Small intestine (tissue), 7 donors: ENCODE data around the gene KCNJ18. TPM values are rescaled to one million over a fixed set of nuclear protein-coding genes. Genes with fewer than 3 reads are reported as not detected.
"Not testable (repeated sequence)": the region's sequence is repeated elsewhere in the genome, so short reads cannot be mapped to it uniquely, and the experiment has no call there.

Experiments used
- DNase-seq, 2 donors: peaks; one replicate each; pipeline versions ENCODE4 v3.0.0 to v3.0.0-alpha.2; 2013
- FAIRE-seq: peaks from 2 replicates; lab custom pipeline; 2012; peaks lifted over from hg19 to GRCh38; lab: Jason Lieb, UNC
- H3K27ac ChIP-seq, 3 donors: one replicate each; pipeline ENCODE4 v1.5.1; 2013; ENCODE audit warnings: low read length in 2 of 3, mild to moderate bottlenecking in 2 of 3, control low read depth in 1 of 3, inconsistent platforms in 1 of 3, low read depth in 1 of 3, moderate library complexity in 1 of 3
- H3K27me3 ChIP-seq, 3 donors: one replicate each; pipeline ENCODE4 v1.6.1; 2013; ENCODE audit warnings: low read length in 3 of 3, inconsistent platforms in 1 of 3; ENCODE audit not compliant: control insufficient read depth in 3 of 3, insufficient read depth in 3 of 3
- H3K36me3 ChIP-seq, 3 donors: one replicate each; pipeline ENCODE4 v1.6.1; 2013; ENCODE audit warnings: low read length in 3 of 3, inconsistent platforms in 1 of 3, low read depth in 1 of 3, mild to moderate bottlenecking in 1 of 3, moderate library complexity in 1 of 3; ENCODE audit not compliant: control insufficient read depth in 3 of 3, insufficient read depth in 2 of 3
- H3K4me1 ChIP-seq, 3 donors: one replicate each; pipeline ENCODE4 v1.6.1; 2013; ENCODE audit warnings: low read length in 2 of 3, inconsistent platforms in 1 of 3, low read depth in 1 of 3, mild to moderate bottlenecking in 1 of 3, moderate library complexity in 1 of 3; ENCODE audit not compliant: control insufficient read depth in 3 of 3, insufficient read depth in 2 of 3
- H3K4me3 ChIP-seq, 3 donors: one replicate each; pipeline ENCODE4 v1.5.1; 2013; ENCODE audit warnings: low read length in 3 of 3, control low read depth in 1 of 3, inconsistent platforms in 1 of 3, low read depth in 1 of 3, mild to moderate bottlenecking in 1 of 3, moderate library complexity in 1 of 3
- H3K9me3 ChIP-seq, 2 donors: one replicate each; pipeline ENCODE4 v1.6.1; 2013; ENCODE audit warnings: low read depth in 1 of 2, low read length in 1 of 2; ENCODE audit not compliant: control insufficient read depth in 2 of 2, insufficient read depth in 1 of 2
- WGBS, 3 donors: extraction: QIAGEN DNeasy Blood & Tissue Kit; methylation state at CpG; one replicate each; pipeline ENCODE4 v1.1.7; 2013; 5-methylcytosine and 5-hydroxymethylcytosine counted together
- polyA plus RNA-seq, 4 donors: library from polyadenylated mRNA; stranded (reverse) in 3 of 4; unstranded in 1 of 4; fragments of 200-250 nt in 3 of 4; fragments of 120-200 nt in 1 of 4; gene quantifications; one replicate each; pipeline versions ENCODE4 v1.2.1 to v1.2.3, GENCODE V29; 2013
- donor health status: healthy with polysubstance abuse.
- donor health status: control.
- donor health status: control.
- donor health status: Bipolar disorder and iron deficiency.
- donor health status: healthy.

KCNJ18 gene
- polyA plus RNA-seq, 4 donors, result not detected

DNA sequence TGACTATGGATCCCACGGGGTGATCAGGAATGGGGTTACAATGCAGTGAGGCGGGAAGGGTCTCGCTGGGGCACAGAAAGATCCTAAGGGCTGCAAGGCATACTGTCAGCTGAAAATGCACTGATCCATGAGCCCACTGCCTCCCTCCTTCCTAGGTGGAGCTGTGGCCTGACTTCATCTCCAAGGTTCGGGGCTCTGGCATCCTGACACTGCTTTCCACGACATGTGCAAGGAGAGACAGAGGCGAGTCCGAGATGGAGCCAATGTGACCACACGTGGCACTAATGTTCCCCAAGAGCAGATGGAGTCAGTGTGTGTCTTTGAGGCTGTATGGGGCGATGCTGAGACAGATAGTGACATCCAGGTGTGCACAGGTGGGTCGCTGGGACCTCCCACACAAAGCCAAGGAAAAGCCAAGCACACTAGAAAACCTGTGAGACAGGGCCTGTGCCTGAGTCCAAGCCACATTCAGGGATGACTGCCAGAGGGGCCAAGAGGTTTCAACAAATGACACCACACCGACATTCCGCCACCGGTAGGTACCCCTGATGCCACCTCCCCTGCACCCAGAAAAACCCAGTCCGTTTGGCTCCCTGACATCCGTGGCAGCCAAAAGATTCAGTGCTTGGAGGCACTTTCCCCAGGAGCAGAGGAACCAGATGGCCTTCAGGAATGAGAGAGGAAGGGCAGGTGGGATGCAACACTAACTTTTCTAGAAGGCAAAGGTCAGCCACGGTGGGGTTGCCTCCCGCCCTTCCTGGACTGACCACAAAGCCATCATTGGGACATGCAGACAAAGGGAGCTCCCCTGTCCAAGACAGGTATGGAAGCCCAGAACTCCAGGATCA is 17.2 kb upstream of the KCNJ18 start:
- not testable (repeated sequence) for H3K27ac ChIP-seq, H3K4me1 ChIP-seq, H3K27me3 ChIP-seq, DNase-seq, FAIRE-seq, H3K36me3 ChIP-seq, H3K4me3 ChIP-seq
- WGBS, 3 donors, result 76 to 79% (median 77%) methylated on average over 17 of the region's 17 CpGs
- peaks cover 2 to 52% of the 10 kb centered on the region in 2 donors for H3K9me3 ChIP-seq

DNA sequence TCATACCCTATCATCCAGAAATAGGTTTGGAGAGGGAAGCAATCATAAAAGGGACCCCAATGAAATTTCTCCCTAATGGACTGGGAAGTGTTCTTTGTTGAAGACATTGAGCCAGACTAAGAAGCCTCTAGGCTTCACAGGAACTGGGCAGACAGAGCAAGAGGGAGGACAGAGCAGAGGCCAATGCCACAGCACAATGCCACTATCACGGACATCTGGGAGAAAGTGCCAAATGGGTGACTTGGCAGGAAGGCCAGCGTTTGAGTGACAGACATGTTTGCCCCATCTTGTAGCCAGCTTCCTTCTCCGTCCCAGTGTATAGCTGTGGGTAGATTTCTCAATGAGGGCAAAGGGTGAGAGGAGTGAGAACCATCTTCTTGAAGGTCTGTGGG is 16.6 kb upstream of the KCNJ18 start:
- not testable (repeated sequence) for FAIRE-seq, H3K4me3 ChIP-seq, H3K4me1 ChIP-seq, DNase-seq, H3K27ac ChIP-seq, H3K27me3 ChIP-seq, H3K36me3 ChIP-seq
- 74 to 86% (median 82%) methylated on average over 3 of the region's 3 CpGs for WGBS, 3 donors
- H3K9me3 ChIP-seq, result peaks cover 2 to 50% of the 10 kb centered on the region in 2 donors

- Histone ChIP-seq H3K36me3 (no peaks in the 10 kb centered on the region), H3K27ac (no peak overlapping the region), H3K9me3 (peaks cover 2 to 51% of the 10 kb centered on the region in 2 donors), H3K27me3 (no peaks in the 10 kb centered on the region), H3K4me1 (no peaks in the 10 kb centered on the region), H3K4me3 (no peak overlapping the region)
- DNase-seq, result no peak
- WGBS, 3 donors, result 79 to 85% (median 83%) methylated on average over 30 of the region's 30 CpGs
- FAIRE-seq, result no peak
These were observed 15.8 kb upstream of the KCNJ18 start for GRCh38 chr17:21676281-21677111.

DNA sequence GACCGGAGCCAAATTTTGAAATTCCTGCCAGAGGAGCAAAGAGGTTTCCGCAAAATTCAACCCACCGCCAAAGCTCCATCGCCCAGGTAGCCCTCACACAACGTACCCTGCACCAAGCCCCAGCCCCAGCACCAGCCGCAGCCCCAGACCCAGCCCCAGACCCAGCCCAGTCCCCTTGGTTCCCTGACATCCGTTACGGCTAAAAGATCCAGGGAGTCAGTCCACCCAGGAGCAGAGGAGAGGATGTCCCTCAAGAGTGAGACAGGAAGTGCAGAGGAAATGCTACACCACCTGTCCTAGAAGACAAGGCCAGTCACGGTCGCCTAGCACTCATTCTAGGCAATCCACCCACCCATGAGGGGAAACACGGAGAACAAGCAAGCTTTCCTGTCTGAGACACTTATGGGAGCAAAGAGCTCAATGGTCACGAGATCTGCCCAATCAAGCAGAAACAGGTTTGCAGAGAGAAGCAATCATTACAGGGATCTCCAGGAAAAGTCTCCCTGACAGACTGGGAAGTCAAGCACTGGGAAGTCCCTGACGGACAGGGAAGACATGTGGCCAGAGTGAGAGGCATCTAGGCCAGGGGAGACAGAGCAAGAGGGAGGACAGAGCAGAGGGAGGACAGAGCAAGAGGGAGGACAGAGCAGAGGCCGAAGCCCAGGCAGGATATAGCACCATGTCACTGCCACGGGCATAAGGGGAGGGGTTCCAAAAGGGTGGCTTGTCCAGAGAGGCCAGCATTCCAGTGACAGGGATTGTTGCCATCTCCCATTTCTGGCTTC is 15.0 kb upstream of the KCNJ18 start:
- Histone ChIP-seq H3K9me3 (peaks cover 2 to 51% of the 10 kb centered on the region in 2 donors), H3K27ac (no peak overlapping the region), H3K4me1 (no peaks in the 10 kb centered on the region), H3K36me3 (no peaks in the 10 kb centered on the region), H3K4me3 (no peak overlapping the region), H3K27me3 (no peaks in the 10 kb centered on the region)
- FAIRE-seq (no peak), DNase-seq (no peak)
- WGBS, 3 donors, result 70 to 74% (median 72%) methylated on average over 15 of the region's 15 CpGs

GRCh38 chr17:21677911-21678310 is 14.4 kb upstream of the KCNJ18 start:
- WGBS, 3 donors, result 78 to 81% (median 80%) methylated on average over 17 of the region's 17 CpGs
- no peaks in the 10 kb centered on the region for H3K27me3 ChIP-seq

GRCh38 chr17:21678393-21679081 is 13.8 kb upstream of the KCNJ18 start:
- no peak for DNase-seq
- 56 to 63% (median 59%) methylated on average over 42 of the region's 42 CpGs for WGBS, 3 donors

More at GRCh38 chr17:21677911-21678310, 14.4 kb upstream of the KCNJ18 start:
- no peak overlapping the region for H3K27ac ChIP-seq
- H3K4me1 ChIP-seq, result no peaks in the 10 kb centered on the region
- DNase-seq (no peak), FAIRE-seq (no peak)
- no peaks in the 10 kb centered on the region for H3K36me3 ChIP-seq
- H3K9me3 ChIP-seq, result peaks cover 2 to 51% of the 10 kb centered on the region in 2 donors
- H3K4me3 ChIP-seq, result no peak overlapping the region

GRCh38 chr17:21679256-21680146 is 12.8 kb upstream of the KCNJ18 start:
- H3K36me3 ChIP-seq, result no peaks in the 10 kb centered on the region
- H3K27me3 ChIP-seq, result no peaks in the 10 kb centered on the region
- FAIRE-seq (no peak), DNase-seq (no peak)
- H3K9me3 ChIP-seq, result peaks cover under 1 to 38% of the 10 kb centered on the region in 2 donors
- 68 to 77% (median 72%) methylated on average over 62 of the region's 62 CpGs for WGBS, 3 donors
- H3K4me3 ChIP-seq, result no peak overlapping the region
- no peak overlapping the region for H3K27ac ChIP-seq
- H3K4me1 ChIP-seq, result no peaks in the 10 kb centered on the region

More at GRCh38 chr17:21678393-21679081, 13.8 kb upstream of the KCNJ18 start:
- no peak overlapping the region for H3K27ac ChIP-seq
- no peak overlapping the region for H3K4me3 ChIP-seq
- FAIRE-seq, result no peak
- no peaks in the 10 kb centered on the region for H3K36me3 ChIP-seq
- H3K9me3 ChIP-seq, result peaks cover 2 to 48% of the 10 kb centered on the region in 2 donors
- H3K4me1 ChIP-seq, result no peaks in the 10 kb centered on the region
- no peaks in the 10 kb centered on the region for H3K27me3 ChIP-seq
